ENCODE measurements around the gene CDHR2. TPM values are rescaled to one million over a fixed set of nuclear protein-coding genes. Genes with fewer than 3 reads are reported as not detected.

The CDHR2 gene
- total and polyA plus RNA-seq, 2 of the 13 experiments (the other 11 are each of a cell fraction or from before 2014, with no cell fraction given) = 17.9 to 20.9 TPM

- TF ChIP-seq FOXJ3 (CRISPR knock-in tag; IDR thresholded peaks at IDR 0.05; ENCODE audit: borderline replicate concordance) = no peak
- no peak for TF ChIP-seq PRMT3 (CRISPR knock-in tag; IDR thresholded peaks at IDR 0.05; ENCODE audit: borderline replicate concordance, low read depth)
- peak; percentile 30; the same call in 1 of the 2 replicates for TF ChIP-seq ZNF644 (CRISPR knock-in tag; IDR thresholded peaks at IDR 0.05; ENCODE audit: low read depth)
- TF ChIP-seq ZBTB43 (CRISPR knock-in tag; conservative IDR thresholded peaks at IDR 0.05) = no peak
- no peak for TF ChIP-seq ZNF180 (CRISPR knock-in tag; IDR thresholded peaks at IDR 0.05; ENCODE audit: borderline replicate concordance, low read depth)
- no peak for TF ChIP-seq HIVEP1 (CRISPR knock-in tag; IDR thresholded peaks at IDR 0.05)
- TF ChIP-seq ZNF317 (CRISPR knock-in tag; IDR thresholded peaks at IDR 0.05) = no peak
- TF ChIP-seq THYN1 (CRISPR knock-in tag; IDR thresholded peaks at IDR 0.05; ENCODE audit: borderline replicate concordance, low read depth) = no peak
- no peak for TF ChIP-seq SATB2 (CRISPR knock-in tag; IDR thresholded peaks at IDR 0.05)
- no peak for TF ChIP-seq ZNF577 (CRISPR knock-in tag; IDR thresholded peaks at IDR 0.05; ENCODE audit: borderline replicate concordance, low read depth)
- TF ChIP-seq ZNF674 (CRISPR knock-in tag; IDR thresholded peaks at IDR 0.05; ENCODE audit: low read depth) = no peak
- TF ChIP-seq ZNF501 (CRISPR knock-in tag; IDR thresholded peaks at IDR 0.05) = no peak
- TF ChIP-seq PBX3 (CRISPR knock-in tag; IDR thresholded peaks at IDR 0.05; ENCODE audit: borderline replicate concordance) = no peak
- TF ChIP-seq SOX5 (CRISPR knock-in tag; IDR thresholded peaks at IDR 0.05; ENCODE audit: borderline replicate concordance) = no peak
- TF ChIP-seq SRSF9 (IDR thresholded peaks at IDR 0.05; ENCODE audit: borderline replicate concordance, insufficient read depth, low read depth, low read length, poor library complexity, severe bottlenecking) = no peak
- TF ChIP-seq CBX2 (IDR thresholded peaks at IDR 0.05; ENCODE audit: low read depth, low read length) = 0 out of 2 replicates have a peak, but pooled peaks have one; percentile 41
- TF ChIP-seq CBX2 (CRISPR knock-in tag; IDR thresholded peaks at IDR 0.05; ENCODE audit: low read depth) = no peak
- TF ChIP-seq BATF2 (CRISPR knock-in tag; IDR thresholded peaks at IDR 0.05) = no peak
- TF ChIP-seq NR2C2 (CRISPR knock-in tag; IDR thresholded peaks at IDR 0.05; ENCODE audit: borderline replicate concordance) = no peak
- no peak for TF ChIP-seq MEIS1 (CRISPR knock-in tag; IDR thresholded peaks at IDR 0.05; ENCODE audit: borderline replicate concordance)
- no peak for TF ChIP-seq RARG (CRISPR knock-in tag; IDR thresholded peaks at IDR 0.05; ENCODE audit: low read depth)
- TF ChIP-seq USF2 (IDR thresholded peaks at IDR 0.05; ENCODE audit: low read depth, low read length) = no peak
- TF ChIP-seq USF2 (CRISPR knock-in tag; IDR thresholded peaks at IDR 0.05; ENCODE audit: borderline replicate concordance) = no peak
- TF ChIP-seq SCMH1 (CRISPR knock-in tag; IDR thresholded peaks at IDR 0.05; ENCODE audit: borderline replicate concordance) = no peak
- TF ChIP-seq REPIN1 (CRISPR knock-in tag; IDR thresholded peaks at IDR 0.05; ENCODE audit: borderline replicate concordance, low read depth) = no peak
- no peak for TF ChIP-seq HDAC6 (IDR thresholded peaks at IDR 0.05; ENCODE audit: low read depth, low read length)
- no peak for TF ChIP-seq ZNF460 (CRISPR knock-in tag; IDR thresholded peaks at IDR 0.05; ENCODE audit: borderline replicate concordance)
Observed at GRCh38 chr5:176547802-176548201, 1.3 kb upstream of the CDHR2 start (continued).

Data from HepG2 (cell line).